ENCODE data around the gene ASIC1. TPM values are rescaled to one million over a fixed set of nuclear protein-coding genes. Genes with fewer than 3 reads are reported as not detected.

Gene ASIC1
- total RNA-seq, 2 experiments from 2014 or later = 0.59 TPM; not detected in 1

DNA sequence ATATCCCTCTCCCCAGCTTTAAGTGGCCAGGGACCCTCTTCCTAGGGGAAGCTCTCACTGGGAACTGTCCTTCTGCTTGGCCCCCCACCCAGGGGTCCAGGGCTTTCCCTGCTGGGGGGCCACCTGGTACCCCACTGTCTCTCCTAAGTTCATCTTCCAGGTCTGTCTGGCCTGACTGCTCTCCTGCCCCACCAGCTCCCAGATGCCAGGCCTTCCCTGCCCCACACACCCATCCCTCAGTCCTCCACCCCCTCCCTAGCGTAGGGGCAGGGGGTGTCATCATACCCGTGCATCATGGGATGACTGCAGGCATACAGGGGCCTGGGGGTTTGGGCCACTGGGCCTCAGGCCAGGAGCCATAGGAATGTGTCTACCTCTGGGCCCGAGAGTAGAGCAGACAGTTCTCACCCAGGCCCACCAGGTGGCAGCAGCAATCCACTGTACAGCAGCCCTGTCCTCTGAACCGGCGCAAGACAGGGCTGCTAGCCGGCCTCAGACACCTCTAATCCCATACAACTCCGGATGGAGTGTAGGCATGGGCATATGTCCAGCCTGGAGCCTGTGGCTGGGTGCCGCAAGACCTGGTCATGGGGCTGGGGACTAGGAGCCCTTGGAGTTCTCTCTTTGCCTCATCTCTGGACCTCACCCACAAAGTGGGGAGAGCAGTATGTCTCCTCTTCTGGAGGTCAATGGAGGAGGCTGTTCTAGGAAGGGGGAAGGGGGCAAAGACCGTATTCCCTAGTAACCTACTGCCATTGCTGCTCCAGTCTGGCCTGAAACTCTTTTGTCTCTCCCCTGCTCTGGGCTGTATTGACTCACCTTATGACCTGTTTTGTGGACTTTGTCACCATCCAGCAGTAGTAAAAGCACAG is 17.8 kb downstream of the ASIC1 start:
- Histone ChIP-seq H2AFZ (ENCODE audit: low read length) (0 out of 2 replicates have a peak overlapping the region, but pooled peaks have one; percentile 42), H4K20me1 (ENCODE audit: insufficient read depth, low read length) (no peaks in the 10 kb centered on the region), H3K4me2 (ENCODE audit: low read length) (no peak overlapping the region), H3K9me3 (ENCODE audit: low read length) (no peaks in the 10 kb centered on the region), H3K4me1 (ENCODE audit: insufficient read depth, low read length, poor library complexity, severe bottlenecking) (peaks cover 9% of the 10 kb centered on the region), H3K9me2 (ENCODE audit: insufficient read depth, low read length) (no peaks in the 10 kb centered on the region), H3K27ac (ENCODE audit: low read depth, low read length, poor library complexity, severe bottlenecking) (no peak overlapping the region), H3K36me3 (ENCODE audit: insufficient read depth, low read length) (no peaks in the 10 kb centered on the region), H3K4me3 (ENCODE audit: low read depth, low read length, poor library complexity, severe bottlenecking) (no peak overlapping the region), H3K79me2 (ENCODE audit: insufficient read depth, low read depth, low read length) (no peaks in the 10 kb centered on the region)
- TF ChIP-seq, protein P1, sequence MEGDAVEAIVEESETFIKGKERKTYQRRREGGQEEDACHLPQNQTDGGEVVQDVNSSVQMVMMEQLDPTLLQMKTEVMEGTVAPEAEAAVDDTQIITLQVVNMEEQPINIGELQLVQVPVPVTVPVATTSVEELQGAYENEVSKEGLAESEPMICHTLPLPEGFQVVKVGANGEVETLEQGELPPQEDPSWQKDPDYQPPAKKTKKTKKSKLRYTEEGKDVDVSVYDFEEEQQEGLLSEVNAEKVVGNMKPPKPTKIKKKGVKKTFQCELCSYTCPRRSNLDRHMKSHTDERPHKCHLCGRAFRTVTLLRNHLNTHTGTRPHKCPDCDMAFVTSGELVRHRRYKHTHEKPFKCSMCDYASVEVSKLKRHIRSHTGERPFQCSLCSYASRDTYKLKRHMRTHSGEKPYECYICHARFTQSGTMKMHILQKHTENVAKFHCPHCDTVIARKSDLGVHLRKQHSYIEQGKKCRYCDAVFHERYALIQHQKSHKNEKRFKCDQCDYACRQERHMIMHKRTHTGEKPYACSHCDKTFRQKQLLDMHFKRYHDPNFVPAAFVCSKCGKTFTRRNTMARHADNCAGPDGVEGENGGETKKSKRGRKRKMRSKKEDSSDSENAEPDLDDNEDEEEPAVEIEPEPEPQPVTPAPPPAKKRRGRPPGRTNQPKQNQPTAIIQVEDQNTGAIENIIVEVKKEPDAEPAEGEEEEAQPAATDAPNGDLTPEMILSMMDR (conservative IDR thresholded peaks at IDR 0.05; ENCODE audit: low read length) = peak; percentile 92
- TF ChIP-seq EZH2phosphoT487 (IDR thresholded peaks at IDR 0.05; ENCODE audit: borderline replicate concordance, low read depth, low read length) = no peak
- DNase-seq (ENCODE audit: low spot score) = peak; percentile 83
- ChIA-PET CTCF (ENCODE audit: unreplicated experiment) (interaction anchor here (0.7 to 1.2 kb wide), 3 partner anchors 9 to 36 kb away, joined by 3 to 7 read pairs (median 4); partner anchors contain the start of gene SMARCD1), POLR2A (interaction anchor here (0.8 kb wide), 1 partner anchor 69 kb away, joined by 3 read pairs; no protein-coding TSS in a partner anchor)
- no TSS peak for BruUV-seq (replicated peaks)
- intact Hi-C loops (cut with micrococcal nuclease; ENCODE audit: unreplicated experiment) = loop anchor here (1.0 to 5.0 kb wide), 5 partner anchors 36 to 239 kb away; no protein-coding TSS in a partner anchor

DNA sequence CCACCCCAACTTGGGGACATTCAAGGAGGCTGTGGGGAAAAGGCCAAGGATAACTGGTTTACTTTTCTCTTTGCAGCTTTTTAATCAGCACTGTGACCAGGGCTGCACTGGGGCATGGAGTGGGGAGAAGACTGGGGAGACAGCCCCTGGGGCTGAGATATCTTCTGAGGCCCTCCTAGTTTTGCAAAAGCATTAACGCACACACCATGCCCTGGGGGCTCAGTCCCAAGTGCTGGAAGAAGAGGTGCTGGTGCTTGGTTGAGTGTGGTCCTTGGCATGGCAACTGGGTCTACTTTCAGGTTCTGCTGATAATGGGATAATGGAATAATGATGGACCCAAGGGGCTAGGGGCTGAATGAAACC is 18.4 kb downstream of the ASIC1 start:
- no peaks in the 10 kb centered on the region for H3K36me3 ChIP-seq (ENCODE audit: insufficient read depth, low read length)
- peaks cover 3% of the 10 kb centered on the region for H3K4me1 ChIP-seq (ENCODE audit: insufficient read depth, low read length, poor library complexity, severe bottlenecking)
- H3K9me3 ChIP-seq (ENCODE audit: low read length) = no peaks in the 10 kb centered on the region
- no peaks in the 10 kb centered on the region for H3K9me2 ChIP-seq (ENCODE audit: insufficient read depth, low read length)
- no peak overlapping the region for H3K27ac ChIP-seq (ENCODE audit: low read depth, low read length, poor library complexity, severe bottlenecking)
- H2AFZ ChIP-seq (ENCODE audit: low read length) = 0 out of 2 replicates have a peak overlapping the region, but pooled peaks have one; percentile 42
- no peak overlapping the region for H3K4me3 ChIP-seq (ENCODE audit: low read depth, low read length, poor library complexity, severe bottlenecking)
- TF ChIP-seq EZH2phosphoT487 (IDR thresholded peaks at IDR 0.05; ENCODE audit: borderline replicate concordance, low read depth, low read length) = no peak
- TF ChIP-seq, protein P1 (conservative IDR thresholded peaks at IDR 0.05; ENCODE audit: low read length) = no peak
- no peak for DNase-seq (ENCODE audit: low spot score)
- ChIA-PET CTCF (ENCODE audit: unreplicated experiment) (interaction anchor here (0.6 kb wide), 1 partner anchor 1992 kb away, joined by 3 read pairs; no protein-coding TSS in a partner anchor), POLR2A (interaction anchor here (0.6 to 0.8 kb wide), 2 partner anchors 69 to 92 kb away, joined by 3 to 4 read pairs; partner anchors contain the start of gene CERS5)
- no TSS peak for BruUV-seq (replicated peaks)
- intact Hi-C loops (cut with micrococcal nuclease; ENCODE audit: unreplicated experiment) = loop anchor here (1.0 to 2.0 kb wide), 4 partner anchors 35 to 239 kb away; no protein-coding TSS in a partner anchor
- H3K4me2 ChIP-seq (ENCODE audit: low read length) = no peak overlapping the region
- H4K20me1 ChIP-seq (ENCODE audit: insufficient read depth, low read length) = no peaks in the 10 kb centered on the region
- no peaks in the 10 kb centered on the region for H3K79me2 ChIP-seq (ENCODE audit: insufficient read depth, low read depth, low read length)

Measured in OCI-LY7 (cell line).